ENCODE measurements around the gene EHMT1. TPM values are rescaled to one million over a fixed set of nuclear protein-coding genes. Genes with fewer than 3 reads are reported as not detected.

EHMT1 gene
- total and polyA plus RNA-seq, 10 of the 15 experiments (the other 5 are each of a cell fraction or from before 2014, with no cell fraction given): 2.9 to 100 (median 48.1) TPM

GRCh38 chr9:137853392-137853995 is 234.7 kb downstream of the EHMT1 start:
- H3K4me3 ChIP-seq: no peak overlapping the region
- DNase-seq (ENCODE audit: low read depth, low spot score) (no peak), FAIRE-seq (no peak), ATAC-seq (peak; percentile 28; the same call in 2 of the 3 replicates)
- WGBS (ENCODE audit: insufficient coverage, insufficient replicate concordance, low lambda C conversion rate, missing lambda C conversion rate): 0% methylated on average over 1 of the region's 1 CpG
- H2AFZ ChIP-seq (ENCODE audit: control insufficient read depth, low read depth, low read length): no peak overlapping the region
- in situ Hi-C loops (cut with MboI) (no loop called here), intact Hi-C loops (cut with micrococcal nuclease; ENCODE audit: unreplicated experiment) (no loop called here)
- ChIA-PET POLR2A (no interaction called here), SMC1A (ENCODE audit: uncharacterized antibody, unreplicated experiment) (no interaction called here), RAD21 (ENCODE audit: unreplicated experiment) (no interaction called here), CTCF (no interaction called here)
- BruUV-seq (replicated peaks): no TSS peak
- H3K27me3 ChIP-seq (replicated peaks in 1 of 2; ENCODE audit: control insufficient read depth in 2 of 2, insufficient read depth in 2 of 2, low read length in 1 of 2): no peaks in the 10 kb centered on the region
- no peaks in the 10 kb centered on the region for H3K36me3 ChIP-seq (ENCODE audit: control insufficient read depth in 2 of 2, insufficient read depth in 2 of 2, low read length in 1 of 2)
- H3K4me1 ChIP-seq (ENCODE audit: control insufficient read depth, insufficient read depth, low read length): no peaks in the 10 kb centered on the region
- H4K20me1 ChIP-seq (ENCODE audit: control insufficient read depth, insufficient read depth): no peaks in the 10 kb centered on the region
- no peak overlapping the region for H3K4me2 ChIP-seq (ENCODE audit: control insufficient read depth, insufficient read depth)
- H3K27ac ChIP-seq (ENCODE audit: control insufficient read depth, insufficient read depth): no peak overlapping the region
- H3K9me3 ChIP-seq (replicated peaks; ENCODE audit: control insufficient read depth, insufficient read depth, low read length): peaks cover 4% of the 10 kb centered on the region; the same call in 2 of the 3 replicates
- TF ChIP-seq RUNX3 (IDR thresholded peaks at IDR 0.05; ENCODE audit: low read length): peak; percentile 26; the same call in 1 of the 2 replicates
- TF ChIP-seq, protein P1, sequence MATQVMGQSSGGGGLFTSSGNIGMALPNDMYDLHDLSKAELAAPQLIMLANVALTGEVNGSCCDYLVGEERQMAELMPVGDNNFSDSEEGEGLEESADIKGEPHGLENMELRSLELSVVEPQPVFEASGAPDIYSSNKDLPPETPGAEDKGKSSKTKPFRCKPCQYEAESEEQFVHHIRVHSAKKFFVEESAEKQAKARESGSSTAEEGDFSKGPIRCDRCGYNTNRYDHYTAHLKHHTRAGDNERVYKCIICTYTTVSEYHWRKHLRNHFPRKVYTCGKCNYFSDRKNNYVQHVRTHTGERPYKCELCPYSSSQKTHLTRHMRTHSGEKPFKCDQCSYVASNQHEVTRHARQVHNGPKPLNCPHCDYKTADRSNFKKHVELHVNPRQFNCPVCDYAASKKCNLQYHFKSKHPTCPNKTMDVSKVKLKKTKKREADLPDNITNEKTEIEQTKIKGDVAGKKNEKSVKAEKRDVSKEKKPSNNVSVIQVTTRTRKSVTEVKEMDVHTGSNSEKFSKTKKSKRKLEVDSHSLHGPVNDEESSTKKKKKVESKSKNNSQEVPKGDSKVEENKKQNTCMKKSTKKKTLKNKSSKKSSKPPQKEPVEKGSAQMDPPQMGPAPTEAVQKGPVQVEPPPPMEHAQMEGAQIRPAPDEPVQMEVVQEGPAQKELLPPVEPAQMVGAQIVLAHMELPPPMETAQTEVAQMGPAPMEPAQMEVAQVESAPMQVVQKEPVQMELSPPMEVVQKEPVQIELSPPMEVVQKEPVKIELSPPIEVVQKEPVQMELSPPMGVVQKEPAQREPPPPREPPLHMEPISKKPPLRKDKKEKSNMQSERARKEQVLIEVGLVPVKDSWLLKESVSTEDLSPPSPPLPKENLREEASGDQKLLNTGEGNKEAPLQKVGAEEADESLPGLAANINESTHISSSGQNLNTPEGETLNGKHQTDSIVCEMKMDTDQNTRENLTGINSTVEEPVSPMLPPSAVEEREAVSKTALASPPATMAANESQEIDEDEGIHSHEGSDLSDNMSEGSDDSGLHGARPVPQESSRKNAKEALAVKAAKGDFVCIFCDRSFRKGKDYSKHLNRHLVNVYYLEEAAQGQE (IDR thresholded peaks at IDR 0.05; ENCODE audit: low read depth, low read length): no peak
- H3K9ac ChIP-seq (ENCODE audit: control insufficient read depth, insufficient read depth, low read length): no peak overlapping the region
- H3K79me2 ChIP-seq (ENCODE audit: control insufficient read depth, insufficient read depth, low read length): no peaks in the 10 kb centered on the region

GRCh38 chr9:137860361-137860760 is 241.6 kb downstream of the EHMT1 start:
- SMC1A ChIA-PET (ENCODE audit: uncharacterized antibody, unreplicated experiment): no interaction called here
- Histone ChIP-seq H3K4me3 (no peak overlapping the region), H3K4me1 (ENCODE audit: control insufficient read depth, insufficient read depth, low read length) (no peaks in the 10 kb centered on the region), H3K27ac (ENCODE audit: control insufficient read depth, insufficient read depth) (no peak overlapping the region), H3K27me3 (replicated peaks in 1 of 2; ENCODE audit: control insufficient read depth in 2 of 2, insufficient read depth in 2 of 2, low read length in 1 of 2) (no peaks in the 10 kb centered on the region), H4K20me1 (ENCODE audit: control insufficient read depth, insufficient read depth) (no peaks in the 10 kb centered on the region), H3K36me3 (ENCODE audit: control insufficient read depth in 2 of 2, insufficient read depth in 2 of 2, low read length in 1 of 2) (no peaks in the 10 kb centered on the region), H3K79me2 (ENCODE audit: control insufficient read depth, insufficient read depth, low read length) (no peaks in the 10 kb centered on the region), H3K4me2 (ENCODE audit: control insufficient read depth, insufficient read depth) (no peak overlapping the region), H3K9me3 (replicated peaks; ENCODE audit: control insufficient read depth, insufficient read depth, low read length) (no peaks in the 10 kb centered on the region; the same call in 2 of the 3 replicates), H2AFZ (ENCODE audit: control insufficient read depth, low read depth, low read length) (no peak overlapping the region), H3K9ac (ENCODE audit: control insufficient read depth, insufficient read depth, low read length) (no peak overlapping the region)
- intact Hi-C loops (cut with micrococcal nuclease; ENCODE audit: unreplicated experiment) (no loop called here), in situ Hi-C loops (cut with MboI) (no loop called here)
- RAD21 ChIA-PET (ENCODE audit: unreplicated experiment): no interaction called here
- CTCF ChIA-PET: no interaction called here
- no peak for FAIRE-seq
- TF ChIP-seq NRF1 (conservative IDR thresholded peaks at IDR 0.05; ENCODE audit: low read depth, low read length) (no peak), RAD21 (IDR thresholded peaks at IDR 0.05; ENCODE audit: insufficient read depth, low read depth, low read length) (no peak), FOXM1 (IDR thresholded peaks at IDR 0.05; ENCODE audit: low read depth, low read length) (no peak), TCF3 (IDR thresholded peaks at IDR 0.05; ENCODE audit: borderline replicate concordance, insufficient read depth, low read depth, low read length) (no peak), RELB (IDR thresholded peaks at IDR 0.05; ENCODE audit: low read depth) (no peak), MTA2 (IDR thresholded peaks at IDR 0.05; ENCODE audit: low read depth) (no peak)
- TF ChIP-seq, protein P2, sequence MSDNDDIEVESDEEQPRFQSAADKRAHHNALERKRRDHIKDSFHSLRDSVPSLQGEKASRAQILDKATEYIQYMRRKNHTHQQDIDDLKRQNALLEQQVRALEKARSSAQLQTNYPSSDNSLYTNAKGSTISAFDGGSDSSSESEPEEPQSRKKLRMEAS (IDR thresholded peaks at IDR 0.05; ENCODE audit: low read depth, low read length): no peak
- POLR2A ChIA-PET: no interaction called here
- no TSS peak for BruUV-seq (replicated peaks)
- ATAC-seq: no peak
- DNase-seq (ENCODE audit: low read depth, low spot score): no peak
- WGBS (ENCODE audit: insufficient coverage, insufficient replicate concordance, low lambda C conversion rate, missing lambda C conversion rate): 93% methylated on average over 1 of the region's 1 CpG

Data from GM12878 (cell line).